ENCODE results near the gene MYO5A. TPM values are rescaled to one million over a fixed set of nuclear protein-coding genes. Genes with fewer than 3 reads are reported as not detected.

Gene MYO5A
- total and polyA plus RNA-seq, 2 donors (not counting 1 experiment from before 2014, with no cell fraction given) = 32.9 to 41.9 TPM

- Histone ChIP-seq H3K9ac (ENCODE audit: insufficient read depth, low read length) (no peak overlapping the region), H4K20me1 (ENCODE audit: control insufficient read depth, extremely low read depth, insufficient read depth, low read length) (peaks cover 3% of the 10 kb centered on the region), H3K9me3 (ENCODE audit: control insufficient read depth, insufficient read depth, low read depth, low read length) (no peaks in the 10 kb centered on the region), H3K36me3 (ENCODE audit: control insufficient read depth, insufficient read depth, low read length) (no peaks in the 10 kb centered on the region), H3K27ac (ENCODE audit: insufficient read depth, low read length) (peak overlapping the region; percentile 74), H3K4me2 (ENCODE audit: extremely low read depth, insufficient read depth, low read length) (no peak overlapping the region), H3K4me3 (replicated peaks in 1 of 4; ENCODE audit: control extremely low read depth in 1 of 4, insufficient read depth in 1 of 4, low read depth in 3 of 4, low read length in 4 of 4) (no peak overlapping the region), H3K27me3 (ENCODE audit: control insufficient read depth, insufficient read depth, low read length) (no peaks in the 10 kb centered on the region), H3K79me2 (ENCODE audit: control insufficient read depth, insufficient read depth, low read length) (peaks cover 86% of the 10 kb centered on the region), H2AFZ (ENCODE audit: low read length) (no peak overlapping the region), H3K4me1 (ENCODE audit: control insufficient read depth, extremely low read depth, insufficient read depth, low read length) (peaks cover 4% of the 10 kb centered on the region)
- TF ChIP-seq EZH2 (IDR thresholded peaks at IDR 0.05; ENCODE audit: low read length, missing control alignments) (no peak), CTCF (conservative IDR thresholded peaks at IDR 0.05 in 1 of 2, IDR thresholded peaks at IDR 0.05 in 1 of 2; ENCODE audit: low read depth in 1 of 2, low read length in 2 of 2) (no peak)
- DNase-seq (ENCODE audit: low read depth in 2 of 2) = peak; percentile 65 to 85
These were observed 29.5 kb upstream of the MYO5A start for GRCh38 chr15:52558196-52558595.

- no peak for TF ChIP-seq CTCF (conservative IDR thresholded peaks at IDR 0.05 in 1 of 2, IDR thresholded peaks at IDR 0.05 in 1 of 2; ENCODE audit: low read depth in 1 of 2, low read length in 2 of 2)
- no peak for TF ChIP-seq EZH2 (IDR thresholded peaks at IDR 0.05; ENCODE audit: low read length, missing control alignments)
- Histone ChIP-seq H3K79me2 (ENCODE audit: control insufficient read depth, insufficient read depth, low read length) (peaks cover 78% of the 10 kb centered on the region), H2AFZ (ENCODE audit: low read length) (no peak overlapping the region), H3K27me3 (ENCODE audit: control insufficient read depth, insufficient read depth, low read length) (no peaks in the 10 kb centered on the region), H3K9me3 (ENCODE audit: control insufficient read depth, insufficient read depth, low read depth, low read length) (no peaks in the 10 kb centered on the region), H3K4me2 (ENCODE audit: extremely low read depth, insufficient read depth, low read length) (no peak overlapping the region), H3K4me1 (ENCODE audit: control insufficient read depth, extremely low read depth, insufficient read depth, low read length) (peaks cover 4% of the 10 kb centered on the region), H3K9ac (ENCODE audit: insufficient read depth, low read length) (no peak overlapping the region), H4K20me1 (ENCODE audit: control insufficient read depth, extremely low read depth, insufficient read depth, low read length) (peaks cover 3% of the 10 kb centered on the region), H3K36me3 (ENCODE audit: control insufficient read depth, insufficient read depth, low read length) (no peaks in the 10 kb centered on the region), H3K27ac (ENCODE audit: insufficient read depth, low read length) (no peak overlapping the region), H3K4me3 (replicated peaks in 1 of 4; ENCODE audit: control extremely low read depth in 1 of 4, insufficient read depth in 1 of 4, low read depth in 3 of 4, low read length in 4 of 4) (no peak overlapping the region)
- peak in 1 of 2 donors; percentile 58 for DNase-seq (ENCODE audit: low read depth in 2 of 2)
These were observed 28.6 kb upstream of the MYO5A start for GRCh38 chr15:52557274-52557641.

- Histone ChIP-seq H3K4me3 (replicated peaks in 1 of 4; ENCODE audit: control extremely low read depth in 1 of 4, insufficient read depth in 1 of 4, low read depth in 3 of 4, low read length in 4 of 4) (no peak overlapping the region), H3K27me3 (ENCODE audit: control insufficient read depth, insufficient read depth, low read length) (no peaks in the 10 kb centered on the region), H3K79me2 (ENCODE audit: control insufficient read depth, insufficient read depth, low read length) (peaks cover 72% of the 10 kb centered on the region), H3K36me3 (ENCODE audit: control insufficient read depth, insufficient read depth, low read length) (no peaks in the 10 kb centered on the region), H3K9me3 (ENCODE audit: control insufficient read depth, insufficient read depth, low read depth, low read length) (no peaks in the 10 kb centered on the region), H3K4me2 (ENCODE audit: extremely low read depth, insufficient read depth, low read length) (no peak overlapping the region), H2AFZ (ENCODE audit: low read length) (no peak overlapping the region), H3K27ac (ENCODE audit: insufficient read depth, low read length) (no peak overlapping the region), H3K4me1 (ENCODE audit: control insufficient read depth, extremely low read depth, insufficient read depth, low read length) (peaks cover 4% of the 10 kb centered on the region), H4K20me1 (ENCODE audit: control insufficient read depth, extremely low read depth, insufficient read depth, low read length) (peaks cover 3% of the 10 kb centered on the region), H3K9ac (ENCODE audit: insufficient read depth, low read length) (no peak overlapping the region)
- no peak for TF ChIP-seq CTCF (conservative IDR thresholded peaks at IDR 0.05 in 1 of 2, IDR thresholded peaks at IDR 0.05 in 1 of 2; ENCODE audit: low read depth in 1 of 2, low read length in 2 of 2)
- no peak for TF ChIP-seq EZH2 (IDR thresholded peaks at IDR 0.05; ENCODE audit: low read length, missing control alignments)
- DNase-seq (ENCODE audit: low read depth in 2 of 2) = no peak
These were observed 28.0 kb upstream of the MYO5A start for GRCh38 chr15:52556524-52557273.

Measured in fibroblast of lung (primary cell).